ENCODE results near the gene TRIB2. TPM values are rescaled to one million over a fixed set of nuclear protein-coding genes. Genes with fewer than 3 reads are reported as not detected.
"Not testable (repeated sequence)": the region's sequence is repeated elsewhere in the genome, so short reads cannot be mapped to it uniquely, and the experiment has no call there.

Gene TRIB2
- total RNA-seq, 5 donors from 2014 or later (not counting 1 experiment from before 2014, with no cell fraction given) = 111 to 131 (median 121) TPM

DNA sequence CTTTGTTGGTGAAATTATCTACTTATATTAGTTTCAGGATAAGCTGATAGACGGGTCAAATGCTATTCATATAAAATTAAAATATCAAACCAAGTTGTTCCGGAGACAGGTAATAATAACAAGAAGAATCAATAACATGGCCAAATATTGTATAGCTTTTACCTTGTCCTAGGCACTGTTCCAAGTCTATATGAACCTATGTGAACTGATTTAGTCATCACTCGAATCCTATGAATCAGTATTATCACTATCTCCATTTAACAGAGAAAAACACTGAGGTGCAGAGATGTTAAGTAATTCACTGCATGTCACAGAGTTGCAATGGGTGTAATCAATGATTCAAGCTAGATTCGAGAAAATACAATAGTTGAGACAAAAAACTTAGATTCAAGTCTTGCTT, 40.0 kb upstream of the TRIB2 start:
- ChIA-PET POLR2A (no interaction called here), CTCF (no interaction called here)
- Mint-ChIP-seq H3K27me3 (no peaks in the 10 kb centered on the region), H3K9me3 (peaks cover 5 to 8% (median 6%) of the 10 kb centered on the region in 3 donors), H3K36me3 (peaks cover 5% of the 10 kb centered on the region), H3K4me1 (peaks cover 0 to 10% (median 2%) of the 10 kb centered on the region in 3 donors), H3K4me3 (no peak overlapping the region), H3K27ac (no peak overlapping the region)
- Histone ChIP-seq H3K27ac (ENCODE audit: low read length) (no peak overlapping the region), H3K36me3 (ENCODE audit: control insufficient read depth in 2 of 2, extremely low read depth in 1 of 2, insufficient read depth in 1 of 2, low read length in 1 of 2) (no peaks in the 10 kb centered on the region), H3K4me3 (ENCODE audit: control insufficient read depth in 1 of 2, extremely low read depth in 1 of 2, low read length in 1 of 2) (no peak overlapping the region), H3K4me1 (ENCODE audit: control insufficient read depth in 1 of 2, extremely low read depth in 1 of 2, insufficient read depth in 2 of 2, low read length in 2 of 2) (no peaks in the 10 kb centered on the region), H3K27me3 (replicated peaks in 1 of 2; ENCODE audit: control insufficient read depth in 2 of 2, extremely low read depth in 1 of 2, insufficient read depth in 2 of 2, low read length in 1 of 2) (no peaks in the 10 kb centered on the region), H3K9me3 (no peaks in the 10 kb centered on the region)
- no peak for DNase-seq
- ATAC-seq (replicated peaks in 1 of 4) = no peak
- WGBS (ENCODE audit: insufficient coverage) = no CpG with 5 or more reads among the region's 4 CpGs

DNA sequence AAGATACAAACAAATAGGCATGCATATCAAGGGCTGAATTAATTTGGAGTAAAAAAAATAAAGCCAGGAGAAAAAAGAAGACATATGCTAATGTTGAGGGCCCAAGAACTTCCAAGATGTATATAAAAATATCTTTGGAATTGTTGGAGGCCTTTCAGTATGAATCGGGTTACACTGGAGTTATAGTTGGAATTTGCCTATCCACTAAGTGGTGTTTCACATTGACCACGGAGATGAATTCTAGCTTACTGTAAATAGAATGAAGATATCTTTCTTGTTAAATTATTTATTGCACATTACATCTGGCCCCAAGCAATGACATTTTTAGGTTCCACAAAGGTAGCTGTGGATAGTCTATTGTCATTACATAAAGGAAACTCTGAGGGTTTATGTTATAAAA, 38.5 kb upstream of the TRIB2 start:
- H3K27me3 Mint-ChIP-seq = no peaks in the 10 kb centered on the region
- no peak for ATAC-seq (replicated peaks in 1 of 4)
- no peak overlapping the region for H3K27ac ChIP-seq (ENCODE audit: low read length)
- H3K27me3 ChIP-seq (replicated peaks in 1 of 2; ENCODE audit: control insufficient read depth in 2 of 2, extremely low read depth in 1 of 2, insufficient read depth in 2 of 2, low read length in 1 of 2) = no peaks in the 10 kb centered on the region
- peaks cover 5 to 8% (median 6%) of the 10 kb centered on the region in 3 donors for H3K9me3 Mint-ChIP-seq
- H3K9me3 ChIP-seq = no peaks in the 10 kb centered on the region
- peaks cover 5% of the 10 kb centered on the region for H3K36me3 Mint-ChIP-seq
- no peaks in the 10 kb centered on the region for H3K36me3 ChIP-seq (ENCODE audit: control insufficient read depth in 2 of 2, extremely low read depth in 1 of 2, insufficient read depth in 1 of 2, low read length in 1 of 2)
- no CpG with 5 or more reads among the region's 2 CpGs for WGBS (ENCODE audit: insufficient coverage)
- peaks cover 0 to 10% (median 2%) of the 10 kb centered on the region in 3 donors for H3K4me1 Mint-ChIP-seq
- no peak for DNase-seq
- ChIA-PET POLR2A (no interaction called here), CTCF (no interaction called here)
- H3K4me3 ChIP-seq (ENCODE audit: control insufficient read depth in 1 of 2, extremely low read depth in 1 of 2, low read length in 1 of 2) = no peak overlapping the region
- no peak overlapping the region for H3K27ac Mint-ChIP-seq
- no peak overlapping the region for H3K4me3 Mint-ChIP-seq
- H3K4me1 ChIP-seq (ENCODE audit: control insufficient read depth in 1 of 2, extremely low read depth in 1 of 2, insufficient read depth in 2 of 2, low read length in 2 of 2) = no peaks in the 10 kb centered on the region

GRCh38 chr2:12679550-12680072, 37.1 kb upstream of the TRIB2 start:
- no peak overlapping the region for H3K27ac Mint-ChIP-seq
- ChIA-PET CTCF (interaction anchor here in 1 of 2 donors (0.8 kb wide), 1 partner anchor 36 kb away, joined by 3 read pairs; no protein-coding TSS in a partner anchor), POLR2A (no interaction called here)
- H3K4me1 Mint-ChIP-seq = peaks cover 0 to 10% (median 2%) of the 10 kb centered on the region in 3 donors
- Histone ChIP-seq H3K4me3 (ENCODE audit: control insufficient read depth in 1 of 2, extremely low read depth in 1 of 2, low read length in 1 of 2) (no peak overlapping the region), H3K27me3 (replicated peaks in 1 of 2; ENCODE audit: control insufficient read depth in 2 of 2, extremely low read depth in 1 of 2, insufficient read depth in 2 of 2, low read length in 1 of 2) (no peaks in the 10 kb centered on the region), H3K4me1 (ENCODE audit: control insufficient read depth in 1 of 2, extremely low read depth in 1 of 2, insufficient read depth in 2 of 2, low read length in 2 of 2) (no peaks in the 10 kb centered on the region), H3K27ac (ENCODE audit: low read length) (no peak overlapping the region), H3K36me3 (ENCODE audit: control insufficient read depth in 2 of 2, extremely low read depth in 1 of 2, insufficient read depth in 1 of 2, low read length in 1 of 2) (no peaks in the 10 kb centered on the region), H3K9me3 (no peaks in the 10 kb centered on the region)
- peaks cover 5 to 8% (median 6%) of the 10 kb centered on the region in 3 donors for H3K9me3 Mint-ChIP-seq
- peaks cover 5% of the 10 kb centered on the region for H3K36me3 Mint-ChIP-seq
- no peak overlapping the region for H3K4me3 Mint-ChIP-seq
- ATAC-seq (replicated peaks in 1 of 4) (no peak), DNase-seq (no peak)
- 89% methylated on average over 3 of the region's 5 CpGs for WGBS (ENCODE audit: insufficient coverage)
- no peaks in the 10 kb centered on the region for H3K27me3 Mint-ChIP-seq

DNA sequence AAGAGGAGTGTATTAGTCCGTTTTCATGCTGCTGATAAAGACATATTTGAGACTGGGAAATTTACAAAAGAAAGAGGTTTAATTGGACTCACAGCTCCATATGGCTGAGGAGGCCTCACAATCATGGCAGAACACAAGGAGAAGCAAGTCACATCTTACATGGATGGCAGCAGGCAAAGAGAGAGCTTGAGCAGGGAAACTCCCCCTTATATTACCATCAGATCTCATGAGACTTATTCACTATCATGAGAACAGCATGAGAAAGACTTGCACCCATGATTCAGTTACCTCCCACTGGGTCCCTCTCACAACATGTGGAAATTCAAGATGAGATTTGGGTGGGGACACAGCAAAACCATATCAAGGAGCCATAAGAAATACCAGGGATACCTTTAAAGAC, 36.6 kb upstream of the TRIB2 start:
- H3K4me3 Mint-ChIP-seq; H3K4me1 Mint-ChIP-seq; H3K36me3 Mint-ChIP-seq; H3K27ac Mint-ChIP-seq; DNase-seq; ATAC-seq (replicated peaks in 1 of 4); H3K4me3 ChIP-seq (ENCODE audit: control insufficient read depth in 1 of 2, extremely low read depth in 1 of 2, low read length in 1 of 2); H3K27ac ChIP-seq (ENCODE audit: low read length); H3K36me3 ChIP-seq (ENCODE audit: control insufficient read depth in 2 of 2, extremely low read depth in 1 of 2, insufficient read depth in 1 of 2, low read length in 1 of 2); H3K9me3 ChIP-seq; H3K4me1 ChIP-seq (ENCODE audit: control insufficient read depth in 1 of 2, extremely low read depth in 1 of 2, insufficient read depth in 2 of 2, low read length in 2 of 2); H3K9me3 Mint-ChIP-seq; H3K27me3 ChIP-seq (replicated peaks in 1 of 2; ENCODE audit: control insufficient read depth in 2 of 2, extremely low read depth in 1 of 2, insufficient read depth in 2 of 2, low read length in 1 of 2); H3K27me3 Mint-ChIP-seq: not testable (repeated sequence)
- ChIA-PET POLR2A (interaction anchor here in 1 of 2 donors (0.6 kb wide), 1 partner anchor 16 kb away, joined by 3 read pairs; no protein-coding TSS in a partner anchor), CTCF (interaction anchor here in 1 of 2 donors (0.8 kb wide), 1 partner anchor 35 kb away, joined by 3 read pairs; no protein-coding TSS in a partner anchor)
- WGBS (ENCODE audit: insufficient coverage) = no CpG with 5 or more reads among the region's 1 CpG

DNA sequence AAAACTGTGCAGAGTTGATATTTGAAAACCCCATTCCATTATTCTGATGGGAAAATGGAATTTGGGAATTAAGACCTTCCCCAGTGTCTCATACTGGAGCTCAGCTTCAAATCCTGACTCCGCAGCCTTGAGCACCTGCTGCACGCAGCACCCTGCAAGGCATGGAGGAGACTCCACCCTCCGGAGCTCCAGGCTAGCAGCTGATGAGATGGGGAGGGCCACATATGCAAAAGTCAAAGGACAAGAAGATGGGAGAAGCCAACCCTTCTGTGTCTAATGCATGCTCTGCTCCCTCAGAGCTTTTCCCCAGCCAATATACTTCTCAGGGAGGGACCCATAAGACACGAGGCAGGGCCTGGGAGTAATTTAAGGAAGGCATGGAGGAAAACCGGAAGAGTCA, 34.7 kb upstream of the TRIB2 start:
- Histone ChIP-seq H3K36me3 (ENCODE audit: control insufficient read depth in 2 of 2, extremely low read depth in 1 of 2, insufficient read depth in 1 of 2, low read length in 1 of 2) (no peaks in the 10 kb centered on the region), H3K27me3 (replicated peaks in 1 of 2; ENCODE audit: control insufficient read depth in 2 of 2, extremely low read depth in 1 of 2, insufficient read depth in 2 of 2, low read length in 1 of 2) (peaks cover 0 to 7% of the 10 kb centered on the region in 2 experiments), H3K9me3 (no peaks in the 10 kb centered on the region), H3K27ac (ENCODE audit: low read length) (no peak overlapping the region), H3K4me3 (ENCODE audit: control insufficient read depth in 1 of 2, extremely low read depth in 1 of 2, low read length in 1 of 2) (no peak overlapping the region), H3K4me1 (ENCODE audit: control insufficient read depth in 1 of 2, extremely low read depth in 1 of 2, insufficient read depth in 2 of 2, low read length in 2 of 2) (no peaks in the 10 kb centered on the region)
- DNase-seq = no peak
- ATAC-seq (replicated peaks in 1 of 4) = no peak
- ChIA-PET POLR2A (interaction anchor here in 1 of 2 donors (0.6 kb wide), 1 partner anchor 181 kb away, joined by 9 read pairs; no protein-coding TSS in a partner anchor), CTCF (no interaction called here)
- H3K27ac Mint-ChIP-seq = no peak overlapping the region
- WGBS (ENCODE audit: insufficient coverage) = no CpG with 5 or more reads among the region's 5 CpGs
- H3K4me1 Mint-ChIP-seq = peaks cover 0 to 7% (median 5%) of the 10 kb centered on the region in 3 donors
- no peaks in the 10 kb centered on the region for H3K27me3 Mint-ChIP-seq
- H3K36me3 Mint-ChIP-seq = peaks cover 5% of the 10 kb centered on the region
- peaks cover 5 to 8% (median 6%) of the 10 kb centered on the region in 3 donors for H3K9me3 Mint-ChIP-seq
- no peak overlapping the region for H3K4me3 Mint-ChIP-seq

GRCh38 chr2:12683457-12684100, 33.2 kb upstream of the TRIB2 start:
- Histone ChIP-seq H3K27ac (ENCODE audit: low read length) (no peak overlapping the region), H3K36me3 (ENCODE audit: control insufficient read depth in 2 of 2, extremely low read depth in 1 of 2, insufficient read depth in 1 of 2, low read length in 1 of 2) (no peaks in the 10 kb centered on the region), H3K9me3 (no peaks in the 10 kb centered on the region), H3K4me1 (ENCODE audit: control insufficient read depth in 1 of 2, extremely low read depth in 1 of 2, insufficient read depth in 2 of 2, low read length in 2 of 2) (peaks cover 0 to 3% of the 10 kb centered on the region in 2 experiments), H3K27me3 (replicated peaks in 1 of 2; ENCODE audit: control insufficient read depth in 2 of 2, extremely low read depth in 1 of 2, insufficient read depth in 2 of 2, low read length in 1 of 2) (peaks cover 0 to 7% of the 10 kb centered on the region in 2 experiments), H3K4me3 (ENCODE audit: control insufficient read depth in 1 of 2, extremely low read depth in 1 of 2, low read length in 1 of 2) (no peak overlapping the region)
- no peak overlapping the region for H3K27ac Mint-ChIP-seq
- H3K27me3 Mint-ChIP-seq = no peaks in the 10 kb centered on the region
- no peak for ATAC-seq (replicated peaks in 1 of 4)
- WGBS (ENCODE audit: insufficient coverage) = 100% methylated on average over 1 of the region's 6 CpGs
- POLR2A ChIA-PET = no interaction called here
- CTCF ChIA-PET = no interaction called here
- no peak overlapping the region for H3K4me3 Mint-ChIP-seq
- peaks cover 5 to 8% (median 6%) of the 10 kb centered on the region in 3 donors for H3K9me3 Mint-ChIP-seq
- DNase-seq = no peak
- peaks cover 5% of the 10 kb centered on the region for H3K36me3 Mint-ChIP-seq
- H3K4me1 Mint-ChIP-seq = peaks cover 0 to 7% (median 5%) of the 10 kb centered on the region in 3 donors

All from T-cell (primary cell).